RWPE2 (cell line): ENCODE results near the gene FRMPD2.

Experiments used
- ATAC-seq: fragments of 200-7000 bp; cut with Tn5 transposase; 3 replicates; pipeline ENCODE4 v1.9.1; 2021; ENCODE audit warnings: low read depth
- DNase-seq: peaks from one replicate; pipeline ENCODE4 v3.0.0-alpha.2; 2020; ENCODE audit warnings: low spot score
- H3K27ac ChIP-seq: fragments of 450-650 bp; 2 replicates; pipeline ENCODE4 v1.5.1; 2017; ENCODE audit warnings: mild to moderate bottlenecking; ENCODE audit not compliant: poor library complexity, severe bottlenecking
- H3K27me3 ChIP-seq: fragments of 250-450 bp; sonication (Bioruptor Pico); 2 replicates; pipeline ENCODE4 v1.5.1; 2021; ENCODE audit warnings: mild to moderate bottlenecking, moderate library complexity; ENCODE audit not compliant: insufficient read depth, poor library complexity, severe bottlenecking
- H3K36me3 ChIP-seq: fragments of 250-450 bp; sonication (Bioruptor Pico); 2 replicates; pipeline ENCODE4 v1.5.1; 2020; ENCODE audit warnings: low read depth, mild to moderate bottlenecking, moderate library complexity
- H3K4me1 ChIP-seq: fragments of 250-450 bp; sonication (Bioruptor Pico); 2 replicates; pipeline ENCODE4 v1.5.1; 2021; ENCODE audit warnings: mild to moderate bottlenecking, moderate library complexity; ENCODE audit not compliant: insufficient read depth, poor library complexity, severe bottlenecking
- H3K4me3 ChIP-seq: fragments of 250-450 bp; sonication (Bioruptor Pico); 2 replicates; pipeline ENCODE4 v1.5.1; 2021; ENCODE audit warnings: mild to moderate bottlenecking, moderate library complexity; ENCODE audit not compliant: severe bottlenecking
- H3K9me3 ChIP-seq: fragments of 250-450 bp; sonication (Bioruptor Pico); 2 replicates; pipeline ENCODE4 v1.5.1; 2021; ENCODE audit warnings: mild to moderate bottlenecking, moderate library complexity; ENCODE audit not compliant: severe bottlenecking
- TF ChIP-seq, protein P1 (sequence below): fragments of 450-650 bp; IDR thresholded peaks from one replicate; pipeline ENCODE4 v1.5.1; 2017; ENCODE audit warnings: mild to moderate bottlenecking, moderate library complexity; ENCODE audit not compliant: poor library complexity, severe bottlenecking

FRMPD2 gene

DNA sequence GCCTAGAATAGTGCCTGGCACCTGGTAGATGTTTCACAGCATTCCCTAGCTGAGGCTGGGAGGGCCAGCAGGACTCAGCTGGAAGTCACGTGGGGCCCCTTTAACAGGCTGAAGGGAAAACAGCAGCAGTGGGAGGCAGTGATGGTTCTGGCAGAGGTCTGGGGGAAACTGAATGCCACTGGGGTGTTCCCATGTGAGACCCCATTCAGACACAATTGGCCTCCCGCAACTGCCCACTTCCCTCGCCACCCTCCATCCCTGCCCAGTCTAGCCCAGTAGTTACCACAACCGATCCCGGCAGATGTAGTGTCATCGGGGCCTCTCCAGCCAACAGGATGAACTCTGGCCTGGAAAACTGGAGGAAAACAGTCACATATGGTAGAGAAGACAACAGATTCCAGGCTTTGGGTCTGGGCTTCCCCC, 38.3 kb downstream of the FRMPD2 start:
- H3K36me3 ChIP-seq = no peaks in the 10 kb centered on the region
- TF ChIP-seq, protein P1, sequence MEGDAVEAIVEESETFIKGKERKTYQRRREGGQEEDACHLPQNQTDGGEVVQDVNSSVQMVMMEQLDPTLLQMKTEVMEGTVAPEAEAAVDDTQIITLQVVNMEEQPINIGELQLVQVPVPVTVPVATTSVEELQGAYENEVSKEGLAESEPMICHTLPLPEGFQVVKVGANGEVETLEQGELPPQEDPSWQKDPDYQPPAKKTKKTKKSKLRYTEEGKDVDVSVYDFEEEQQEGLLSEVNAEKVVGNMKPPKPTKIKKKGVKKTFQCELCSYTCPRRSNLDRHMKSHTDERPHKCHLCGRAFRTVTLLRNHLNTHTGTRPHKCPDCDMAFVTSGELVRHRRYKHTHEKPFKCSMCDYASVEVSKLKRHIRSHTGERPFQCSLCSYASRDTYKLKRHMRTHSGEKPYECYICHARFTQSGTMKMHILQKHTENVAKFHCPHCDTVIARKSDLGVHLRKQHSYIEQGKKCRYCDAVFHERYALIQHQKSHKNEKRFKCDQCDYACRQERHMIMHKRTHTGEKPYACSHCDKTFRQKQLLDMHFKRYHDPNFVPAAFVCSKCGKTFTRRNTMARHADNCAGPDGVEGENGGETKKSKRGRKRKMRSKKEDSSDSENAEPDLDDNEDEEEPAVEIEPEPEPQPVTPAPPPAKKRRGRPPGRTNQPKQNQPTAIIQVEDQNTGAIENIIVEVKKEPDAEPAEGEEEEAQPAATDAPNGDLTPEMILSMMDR = no peak
- H3K4me3 ChIP-seq = no peak overlapping the region
- DNase-seq (no peak), ATAC-seq (no peak)
- H3K27ac ChIP-seq = no peak overlapping the region
- no peaks in the 10 kb centered on the region for H3K27me3 ChIP-seq
- H3K4me1 ChIP-seq = no peaks in the 10 kb centered on the region
- no peaks in the 10 kb centered on the region for H3K9me3 ChIP-seq

DNA sequence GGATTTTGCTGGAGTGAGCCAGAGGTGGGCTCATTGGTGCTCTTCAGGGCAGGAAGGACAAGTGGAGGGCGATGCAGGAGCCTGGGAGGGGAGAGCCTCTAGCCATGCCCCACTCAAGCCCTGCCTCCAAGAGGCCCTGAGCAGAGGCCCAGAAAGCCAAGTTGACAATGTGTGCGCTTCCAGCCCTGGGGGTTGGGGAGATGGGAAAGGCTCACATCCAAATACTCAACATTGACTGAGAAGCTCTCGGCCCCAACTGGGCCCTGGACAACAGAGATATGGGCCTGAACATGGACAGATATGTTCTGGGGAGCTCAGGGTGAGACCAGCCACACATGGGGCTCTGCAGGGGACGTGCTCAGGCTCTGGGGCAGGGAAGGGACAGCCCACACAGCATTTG, 39.0 kb downstream of the FRMPD2 start:
- no peak overlapping the region for H3K4me3 ChIP-seq
- DNase-seq (peak; percentile 15), ATAC-seq (no peak)
- H3K27me3 ChIP-seq = no peaks in the 10 kb centered on the region
- H3K27ac ChIP-seq = no peak overlapping the region
- H3K36me3 ChIP-seq = no peaks in the 10 kb centered on the region
- no peaks in the 10 kb centered on the region for H3K9me3 ChIP-seq
- TF ChIP-seq, protein P1 = no peak
- H3K4me1 ChIP-seq = no peaks in the 10 kb centered on the region

DNA sequence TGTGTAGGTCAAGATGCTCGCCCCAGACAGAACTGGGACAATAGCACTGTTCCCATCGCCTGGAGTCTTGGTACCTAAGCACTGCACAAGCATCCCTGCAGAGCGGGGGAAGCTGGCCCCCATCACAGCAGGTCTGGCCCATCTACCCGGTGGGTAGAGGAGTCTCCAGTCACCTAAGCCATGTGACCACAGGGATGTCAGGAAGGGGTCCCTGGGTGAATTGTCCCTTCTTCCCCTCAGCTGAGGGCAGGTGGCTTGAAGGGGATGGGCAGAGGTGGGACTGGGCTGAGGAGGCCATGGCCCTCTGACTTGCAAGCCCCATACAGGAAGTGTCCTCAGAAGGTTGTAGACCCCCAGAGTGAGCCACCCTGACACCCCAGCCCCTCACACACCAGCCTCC, 39.7 kb downstream of the FRMPD2 start:
- Histone ChIP-seq H3K36me3 (no peaks in the 10 kb centered on the region), H3K4me3 (no peak overlapping the region), H3K27me3 (peaks cover 3% of the 10 kb centered on the region), H3K27ac (no peak overlapping the region), H3K9me3 (no peaks in the 10 kb centered on the region), H3K4me1 (no peaks in the 10 kb centered on the region)
- ATAC-seq (no peak), DNase-seq (peak; percentile 11)
- TF ChIP-seq, protein P1 = no peak

DNA sequence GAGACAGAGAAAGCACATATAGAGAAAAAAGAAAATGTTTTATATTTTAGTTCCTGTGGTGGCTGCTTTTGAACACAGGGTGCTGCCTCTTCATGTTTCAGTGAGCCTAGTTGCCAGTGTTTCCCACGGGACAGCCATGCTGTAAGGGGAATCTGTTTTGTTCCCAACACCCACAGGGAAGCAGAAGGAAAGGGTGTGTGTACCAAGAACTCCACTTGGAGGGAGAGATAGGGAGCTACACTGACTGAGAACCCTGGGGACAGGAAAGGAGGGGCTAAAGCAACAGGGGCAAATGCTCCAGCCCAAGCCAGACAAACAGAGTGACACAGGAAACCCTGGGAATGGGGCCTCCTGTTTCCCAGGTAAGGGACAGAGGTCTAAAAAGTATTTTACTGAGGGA, 40.2 kb downstream of the FRMPD2 start:
- Histone ChIP-seq H3K27ac (no peak overlapping the region), H3K9me3 (no peaks in the 10 kb centered on the region), H3K4me3 (no peak overlapping the region), H3K36me3 (no peaks in the 10 kb centered on the region), H3K4me1 (no peaks in the 10 kb centered on the region), H3K27me3 (peaks cover 3% of the 10 kb centered on the region)
- DNase-seq = no peak
- ATAC-seq = no peak
- TF ChIP-seq, protein P1 = no peak

DNA sequence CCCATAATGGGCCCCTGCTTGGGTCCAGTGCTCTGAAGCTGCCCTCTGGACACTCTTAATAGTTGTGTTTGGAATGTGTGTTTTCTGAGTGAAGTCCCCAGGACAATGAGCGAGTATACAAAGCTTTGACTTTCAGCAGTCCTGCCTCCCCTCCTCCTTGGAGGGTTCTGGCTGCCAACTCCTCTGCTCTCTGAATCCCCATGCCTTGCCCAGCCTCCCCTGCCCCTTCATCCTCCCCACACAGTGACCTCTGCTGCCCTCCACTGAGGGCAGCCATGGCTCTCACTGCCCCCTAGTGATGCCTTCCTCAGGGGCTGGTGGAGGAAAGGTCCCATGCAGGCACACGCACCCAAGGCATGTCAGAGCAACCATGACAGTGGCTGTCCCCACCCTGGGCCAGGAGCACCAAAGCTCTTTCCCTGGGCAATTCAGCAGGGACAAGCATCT, 40.9 kb downstream of the FRMPD2 start:
- TF ChIP-seq, protein P1 = no peak
- no peak overlapping the region for H3K4me3 ChIP-seq
- no peaks in the 10 kb centered on the region for H3K36me3 ChIP-seq
- no peaks in the 10 kb centered on the region for H3K9me3 ChIP-seq
- no peaks in the 10 kb centered on the region for H3K4me1 ChIP-seq
- H3K27ac ChIP-seq = no peak overlapping the region
- ATAC-seq = no peak
- peaks cover 3% of the 10 kb centered on the region for H3K27me3 ChIP-seq
- DNase-seq = no peak
